ENCODE data around the gene ACY1. TPM values are rescaled to one million over a fixed set of nuclear protein-coding genes. Genes with fewer than 3 reads are reported as not detected.
A peak's percentile ranks its signal among the peaks of the same experiment; 100 is the strongest.

Gene ACY1
- total RNA-seq, 2 experiments from 2014 or later: 3.3 to 4.0 TPM

DNA sequence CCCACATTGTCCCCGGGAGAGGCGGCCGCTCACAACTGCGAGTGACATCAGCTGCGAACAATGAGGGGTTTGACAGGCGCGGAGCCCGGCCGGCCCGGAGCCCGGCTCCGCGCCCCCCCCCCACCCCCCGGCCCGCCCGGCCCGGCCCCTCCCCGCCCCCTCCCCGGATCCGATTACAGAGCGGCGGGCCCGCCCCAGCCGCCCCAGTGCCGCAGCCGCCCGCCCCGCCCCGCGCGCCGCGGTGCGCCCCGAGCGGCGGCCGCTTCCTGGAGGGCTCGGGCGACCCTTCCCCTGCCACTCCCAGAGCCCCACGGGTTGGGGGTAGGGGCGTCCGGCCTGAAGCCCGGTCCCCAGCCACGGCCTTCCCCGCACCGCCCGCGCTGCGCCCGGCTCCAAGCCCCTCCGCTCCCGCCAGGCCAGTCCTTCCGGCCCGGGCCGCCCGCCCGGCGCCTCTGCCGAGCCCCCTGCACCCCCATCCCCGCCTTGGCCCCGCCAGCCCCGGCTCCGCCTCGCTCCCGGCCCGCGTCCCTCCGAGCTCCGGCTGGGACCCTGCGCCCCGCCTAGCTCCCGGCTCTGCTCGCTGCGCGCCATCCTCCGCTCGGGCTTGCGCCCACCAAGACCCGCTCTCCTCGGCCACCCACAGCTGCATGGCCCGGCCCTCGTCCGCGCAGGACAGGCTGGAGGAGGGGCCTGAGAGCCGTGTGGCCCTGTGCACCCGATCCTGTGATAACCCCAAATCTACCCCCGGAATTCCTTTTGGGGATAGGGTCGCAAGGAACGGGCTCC, 15.8 kb upstream of the ACY1 start, which contains the start of gene PCBP4:
Gene PCBP4 (minus strand): TSS at position 71 of the 786 bp plus-strand sequence. CDS start 6,214 bp downstream, outside the sequence.
- Histone ChIP-seq H3K79me2 (ENCODE audit: insufficient read depth, low read depth, low read length) (no peaks in the 10 kb centered on the region), H3K4me3 (ENCODE audit: low read depth, low read length, poor library complexity, severe bottlenecking) (peak within 1 kb of the TSS; percentile 51), H3K4me1 (ENCODE audit: insufficient read depth, low read length, poor library complexity, severe bottlenecking) (peaks cover 10% of the 10 kb centered on the region), H3K9me3 (ENCODE audit: low read length) (no peaks in the 10 kb centered on the region), H2AFZ (ENCODE audit: low read length) (no peak within 1 kb of the TSS), H3K27ac (ENCODE audit: low read depth, low read length, poor library complexity, severe bottlenecking) (no peak within 1 kb of the TSS), H3K36me3 (ENCODE audit: insufficient read depth, low read length) (no peaks in the 10 kb centered on the region), H4K20me1 (ENCODE audit: insufficient read depth, low read length) (no peaks in the 10 kb centered on the region), H3K9me2 (ENCODE audit: insufficient read depth, low read length) (no peaks in the 10 kb centered on the region), H3K4me2 (ENCODE audit: low read length) (peak within 1 kb of the TSS; percentile 45)
- ChIA-PET CTCF (ENCODE audit: unreplicated experiment) (interaction anchor here (0.5 to 0.7 kb wide), 2 partner anchors 23 to 726 kb away, joined by 3 to 8 read pairs; no protein-coding TSS in a partner anchor), POLR2A (no interaction called here)
- 0 out of 2 replicates have a peak, but pooled peaks have one; percentile 80 for TF ChIP-seq EZH2phosphoT487 (IDR thresholded peaks at IDR 0.05; ENCODE audit: borderline replicate concordance, low read depth, low read length)
- TF ChIP-seq, protein P1, sequence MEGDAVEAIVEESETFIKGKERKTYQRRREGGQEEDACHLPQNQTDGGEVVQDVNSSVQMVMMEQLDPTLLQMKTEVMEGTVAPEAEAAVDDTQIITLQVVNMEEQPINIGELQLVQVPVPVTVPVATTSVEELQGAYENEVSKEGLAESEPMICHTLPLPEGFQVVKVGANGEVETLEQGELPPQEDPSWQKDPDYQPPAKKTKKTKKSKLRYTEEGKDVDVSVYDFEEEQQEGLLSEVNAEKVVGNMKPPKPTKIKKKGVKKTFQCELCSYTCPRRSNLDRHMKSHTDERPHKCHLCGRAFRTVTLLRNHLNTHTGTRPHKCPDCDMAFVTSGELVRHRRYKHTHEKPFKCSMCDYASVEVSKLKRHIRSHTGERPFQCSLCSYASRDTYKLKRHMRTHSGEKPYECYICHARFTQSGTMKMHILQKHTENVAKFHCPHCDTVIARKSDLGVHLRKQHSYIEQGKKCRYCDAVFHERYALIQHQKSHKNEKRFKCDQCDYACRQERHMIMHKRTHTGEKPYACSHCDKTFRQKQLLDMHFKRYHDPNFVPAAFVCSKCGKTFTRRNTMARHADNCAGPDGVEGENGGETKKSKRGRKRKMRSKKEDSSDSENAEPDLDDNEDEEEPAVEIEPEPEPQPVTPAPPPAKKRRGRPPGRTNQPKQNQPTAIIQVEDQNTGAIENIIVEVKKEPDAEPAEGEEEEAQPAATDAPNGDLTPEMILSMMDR (conservative IDR thresholded peaks at IDR 0.05; ENCODE audit: low read length): no peak
- DNase-seq (ENCODE audit: low spot score): no peak
- intact Hi-C loops (cut with micrococcal nuclease; ENCODE audit: unreplicated experiment): no loop called here
- no TSS peak for BruUV-seq (replicated peaks)

- intact Hi-C loops (cut with micrococcal nuclease; ENCODE audit: unreplicated experiment): no loop called here
- peak overlapping the region; percentile 51 for H3K4me3 ChIP-seq (ENCODE audit: low read depth, low read length, poor library complexity, severe bottlenecking)
- H3K79me2 ChIP-seq (ENCODE audit: insufficient read depth, low read depth, low read length): no peaks in the 10 kb centered on the region
- TF ChIP-seq EZH2phosphoT487 (IDR thresholded peaks at IDR 0.05; ENCODE audit: borderline replicate concordance, low read depth, low read length): 0 out of 2 replicates have a peak, but pooled peaks have one; percentile 12
- TF ChIP-seq, protein P1 (conservative IDR thresholded peaks at IDR 0.05; ENCODE audit: low read length): no peak
- H3K36me3 ChIP-seq (ENCODE audit: insufficient read depth, low read length): no peaks in the 10 kb centered on the region
- H3K9me2 ChIP-seq (ENCODE audit: insufficient read depth, low read length): no peaks in the 10 kb centered on the region
- ChIA-PET POLR2A (no interaction called here), CTCF (ENCODE audit: unreplicated experiment) (interaction anchor here (0.5 to 0.7 kb wide), 3 partner anchors 14 to 725 kb away, joined by 3 to 8 read pairs (median 4); no protein-coding TSS in a partner anchor)
- H3K4me2 ChIP-seq (ENCODE audit: low read length): peak overlapping the region; percentile 45; the same call in 1 of the 2 replicates
- H3K4me1 ChIP-seq (ENCODE audit: insufficient read depth, low read length, poor library complexity, severe bottlenecking): peaks cover 10% of the 10 kb centered on the region
- no peak overlapping the region for H3K27ac ChIP-seq (ENCODE audit: low read depth, low read length, poor library complexity, severe bottlenecking)
- H2AFZ ChIP-seq (ENCODE audit: low read length): no peak overlapping the region
- no peaks in the 10 kb centered on the region for H4K20me1 ChIP-seq (ENCODE audit: insufficient read depth, low read length)
- DNase-seq (ENCODE audit: low spot score): no peak
- H3K9me3 ChIP-seq (ENCODE audit: low read length): no peaks in the 10 kb centered on the region
- no TSS peak for BruUV-seq (replicated peaks)
Measured at GRCh38 chr3:51968170-51968775, 15.1 kb upstream of the ACY1 start.

Data from OCI-LY7 (cell line).